ENCODE results near the gene AFG3L2. TPM values are rescaled to one million over a fixed set of nuclear protein-coding genes. Genes with fewer than 3 reads are reported as not detected.

Gene AFG3L2
- total RNA-seq, 1 experiment from 2014 or later, result 66.7 TPM

DNA sequence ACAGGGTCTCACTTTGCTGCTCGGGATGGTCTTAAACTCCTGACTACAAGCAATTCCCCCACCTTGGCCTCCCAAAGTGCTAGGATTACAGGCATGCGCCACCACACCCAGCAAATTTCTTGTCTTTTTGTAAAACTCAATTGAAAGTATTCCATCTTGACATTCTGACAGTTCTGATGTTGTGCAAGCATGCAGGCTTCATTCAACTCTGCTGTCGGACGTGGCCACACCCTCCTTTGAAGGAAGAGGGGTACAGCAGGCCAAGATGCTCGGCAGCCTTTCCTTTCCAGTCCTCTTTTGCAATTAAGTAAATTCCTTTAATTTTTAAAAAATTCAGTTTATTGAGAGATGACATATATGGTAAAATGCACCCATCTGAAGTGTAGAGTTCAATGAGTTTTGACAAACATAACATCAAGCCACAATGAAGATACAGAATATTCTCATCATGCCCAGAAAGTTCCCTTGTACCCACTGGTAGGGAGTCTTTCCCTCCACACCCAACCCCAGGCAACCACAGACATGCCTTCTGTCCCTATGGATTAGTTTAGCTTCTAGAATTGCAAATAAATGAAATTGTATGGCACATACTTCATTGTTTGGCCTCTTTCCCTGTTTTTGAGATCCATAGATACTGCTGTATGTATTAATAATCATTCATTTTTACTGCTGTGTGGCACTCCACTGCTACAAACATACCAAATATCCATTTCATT lies 35.9 kb downstream of the AFG3L2 start (continued):
- TF ChIP-seq ZBTB33 (IDR thresholded peaks at IDR 0.05; ENCODE audit: extremely low read depth, insufficient replicate concordance, low read length), result no peak

DNA sequence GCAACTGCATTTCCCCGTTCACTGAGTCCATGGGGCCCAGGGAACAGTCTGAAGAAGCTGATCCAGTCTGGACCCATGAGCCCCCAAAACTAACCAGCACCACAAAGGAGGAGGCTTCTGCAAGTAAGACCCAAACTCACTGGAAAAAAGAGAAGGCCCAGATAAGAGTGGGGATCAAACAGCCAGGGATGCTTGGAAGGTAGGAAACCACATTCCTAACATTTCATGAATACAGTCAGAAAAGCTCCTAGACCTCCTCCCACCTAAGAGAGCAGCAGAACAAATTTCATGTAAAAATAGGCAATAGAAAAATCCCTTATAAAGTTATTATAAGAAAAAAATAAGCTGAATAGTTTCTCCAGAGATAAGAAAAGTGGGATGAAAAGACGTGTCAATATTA lies 38.6 kb downstream of the AFG3L2 start:
- TF ChIP-seq POLR2AphosphoS5 (IDR thresholded peaks at IDR 0.05; ENCODE audit: low read depth, low read length) (no peak), ZNF274 (IDR thresholded peaks at IDR 0.05; ENCODE audit: low read depth, low read length) (no peak), RAD21 (IDR thresholded peaks at IDR 0.05; ENCODE audit: low read depth) (no peak), POLR2A (IDR thresholded peaks at IDR 0.05; ENCODE audit: borderline replicate concordance, extremely low read depth, insufficient read depth, insufficient read length) (no peak), ELF1 (IDR thresholded peaks at IDR 0.05; ENCODE audit: borderline replicate concordance, low read depth) (no peak), CEBPB (IDR thresholded peaks at IDR 0.05; ENCODE audit: low read depth) (no peak)
- Histone ChIP-seq H3K27ac (ENCODE audit: low read depth, low read length) (no peak overlapping the region), H3K4me1 (ENCODE audit: control insufficient read depth in 1 of 2, insufficient read depth in 2 of 2, low read length in 2 of 2) (peaks cover 10 to 19% of the 10 kb centered on the region in 2 experiments; a peak in 3 of 4 replicates), H3K9me3 (ENCODE audit: control insufficient read depth in 1 of 2, insufficient read depth in 1 of 2, low read depth in 1 of 2, low read length in 2 of 2) (no peaks in the 10 kb centered on the region), H3K79me2 (ENCODE audit: insufficient read depth, low read length) (no peaks in the 10 kb centered on the region), H3K9ac (ENCODE audit: low read length) (no peak overlapping the region), H2AFZ (ENCODE audit: low read depth, low read length, poor library complexity, severe bottlenecking) (no peak overlapping the region), H3K4me2 (ENCODE audit: low read length) (no peak overlapping the region), H4K20me1 (ENCODE audit: insufficient read depth) (no peaks in the 10 kb centered on the region), H3K4me3 (replicated peaks in 1 of 2; ENCODE audit: low read depth in 1 of 2, low read length in 2 of 2) (no peak overlapping the region), H3K9me2 (ENCODE audit: insufficient read depth) (no peaks in the 10 kb centered on the region), H3K27me3 (ENCODE audit: insufficient read depth, low read length) (no peaks in the 10 kb centered on the region), H3K36me3 (ENCODE audit: control insufficient read depth in 1 of 2, insufficient read depth in 2 of 2, low read length in 2 of 2) (peaks cover 22 to 40% of the 10 kb centered on the region in 2 experiments)
- RAD21 ChIA-PET (ENCODE audit: low non-redundant PET in 1 of 2, low total read pairs in 2 of 2, uncharacterized antibody in 2 of 2, unreplicated experiment in 2 of 2), result no interaction called here
- no peak for DNase-seq (ENCODE audit: low read depth, low spot score)
- CTCF ChIA-PET, result interaction anchor here (4.8 kb wide), 1 partner anchor 10 kb away, joined by 17 read pairs; no protein-coding TSS in a partner anchor
- no peak for ATAC-seq
- intact Hi-C loops (cut with micrococcal nuclease), result no loop called here
- BruUV-seq (replicated peaks), result no TSS peak
- POLR2A ChIA-PET, result no interaction called here

Measured in HCT116 (cell line).